Measurements from ENCODE around the gene SZT2. TPM values are rescaled to one million over a fixed set of nuclear protein-coding genes. Genes with fewer than 3 reads are reported as not detected.
A peak's percentile ranks its signal among the peaks of the same experiment; 100 is the strongest.

SZT2 gene
- total and polyA plus RNA-seq, 7 donors, result 5.9 to 24.7 (median 17.9) TPM

GRCh38 chr1:43442756-43443155 lies 53.1 kb downstream of the SZT2 start:
- no peak overlapping the region for H3K27ac ChIP-seq
- no peak overlapping the region for H3K4me3 ChIP-seq
- WGBS, 3 donors, result 87 to 96% (median 87%) methylated on average over 12 of the region's 12 CpGs
- no peaks in the 10 kb centered on the region for H3K9me3 ChIP-seq
- H3K27me3 ChIP-seq (ENCODE audit: insufficient read depth in 3 of 3, low read length in 2 of 3), result no peaks in the 10 kb centered on the region
- ATAC-seq, result no peak
- TF ChIP-seq, protein P1, sequence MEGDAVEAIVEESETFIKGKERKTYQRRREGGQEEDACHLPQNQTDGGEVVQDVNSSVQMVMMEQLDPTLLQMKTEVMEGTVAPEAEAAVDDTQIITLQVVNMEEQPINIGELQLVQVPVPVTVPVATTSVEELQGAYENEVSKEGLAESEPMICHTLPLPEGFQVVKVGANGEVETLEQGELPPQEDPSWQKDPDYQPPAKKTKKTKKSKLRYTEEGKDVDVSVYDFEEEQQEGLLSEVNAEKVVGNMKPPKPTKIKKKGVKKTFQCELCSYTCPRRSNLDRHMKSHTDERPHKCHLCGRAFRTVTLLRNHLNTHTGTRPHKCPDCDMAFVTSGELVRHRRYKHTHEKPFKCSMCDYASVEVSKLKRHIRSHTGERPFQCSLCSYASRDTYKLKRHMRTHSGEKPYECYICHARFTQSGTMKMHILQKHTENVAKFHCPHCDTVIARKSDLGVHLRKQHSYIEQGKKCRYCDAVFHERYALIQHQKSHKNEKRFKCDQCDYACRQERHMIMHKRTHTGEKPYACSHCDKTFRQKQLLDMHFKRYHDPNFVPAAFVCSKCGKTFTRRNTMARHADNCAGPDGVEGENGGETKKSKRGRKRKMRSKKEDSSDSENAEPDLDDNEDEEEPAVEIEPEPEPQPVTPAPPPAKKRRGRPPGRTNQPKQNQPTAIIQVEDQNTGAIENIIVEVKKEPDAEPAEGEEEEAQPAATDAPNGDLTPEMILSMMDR (IDR thresholded peaks at IDR 0.05), result no peak
- H3K4me1 ChIP-seq, result no peaks in the 10 kb centered on the region
- peak in 1 of 2 donors; percentile 24 for DNase-seq
- peaks cover 13 to 100% of the 10 kb centered on the region in 2 donors for H3K36me3 ChIP-seq (ENCODE audit: insufficient read depth in 1 of 2, low read depth in 1 of 2)
- intact Hi-C loops (cut with DNase I), result no loop called here

GRCh38 chr1:43443197-43443946 lies 53.7 kb downstream of the SZT2 start:
- DNase-seq, result peak in 1 of 2 donors; percentile 44
- Histone ChIP-seq H3K27ac (no peak overlapping the region), H3K9me3 (no peaks in the 10 kb centered on the region), H3K4me1 (no peaks in the 10 kb centered on the region), H3K27me3 (ENCODE audit: insufficient read depth in 3 of 3, low read length in 2 of 3) (no peaks in the 10 kb centered on the region), H3K36me3 (ENCODE audit: insufficient read depth in 1 of 2, low read depth in 1 of 2) (peaks cover 13 to 100% of the 10 kb centered on the region in 2 donors), H3K4me3 (no peak overlapping the region)
- TF ChIP-seq, protein P1 (IDR thresholded peaks at IDR 0.05), result no peak
- intact Hi-C loops (cut with DNase I), result no loop called here
- WGBS, 3 donors, result 93 to 95% (median 94%) methylated on average over 16 of the region's 16 CpGs
- no peak for ATAC-seq

- TF ChIP-seq, protein P1 (IDR thresholded peaks at IDR 0.05), result no peak
- no peak overlapping the region for H3K27ac ChIP-seq
- no peaks in the 10 kb centered on the region for H3K9me3 ChIP-seq
- ATAC-seq, result no peak
- no peak for DNase-seq
- 93 to 94% (median 94%) methylated on average over 13 of the region's 13 CpGs for WGBS, 3 donors
- H3K4me3 ChIP-seq, result no peak overlapping the region
- intact Hi-C loops (cut with DNase I), result no loop called here
- peaks cover 11 to 100% of the 10 kb centered on the region in 2 donors for H3K36me3 ChIP-seq (ENCODE audit: insufficient read depth in 1 of 2, low read depth in 1 of 2)
- no peaks in the 10 kb centered on the region for H3K27me3 ChIP-seq (ENCODE audit: insufficient read depth in 3 of 3, low read length in 2 of 3)
- no peaks in the 10 kb centered on the region for H3K4me1 ChIP-seq
Observed at GRCh38 chr1:43444151-43444828, 54.6 kb downstream of the SZT2 start.

DNA sequence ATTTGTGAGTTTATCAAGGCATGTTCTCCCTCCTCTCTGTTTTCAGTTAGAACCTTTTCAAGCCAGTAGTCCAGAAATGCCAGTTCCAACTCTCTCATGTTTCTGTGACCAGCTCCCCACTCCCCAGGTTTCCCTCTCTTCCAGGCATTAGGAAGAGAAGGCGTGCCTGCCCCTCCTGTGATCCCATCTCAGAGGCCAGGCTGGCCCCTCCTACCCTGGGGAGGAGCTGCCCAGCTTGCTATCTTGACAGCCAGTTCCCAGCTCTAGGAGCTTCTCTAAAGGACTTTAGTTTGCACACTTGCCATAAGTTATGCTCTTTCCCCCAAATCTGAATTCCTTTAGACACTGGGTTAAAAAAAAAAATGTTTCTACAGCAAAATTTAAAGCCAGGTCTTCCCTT lies 55.1 kb downstream of the SZT2 start:
- TF ChIP-seq, protein P1 (IDR thresholded peaks at IDR 0.05), result no peak
- Histone ChIP-seq H3K4me1 (no peaks in the 10 kb centered on the region), H3K36me3 (ENCODE audit: insufficient read depth in 1 of 2, low read depth in 1 of 2) (peaks cover 11 to 100% of the 10 kb centered on the region in 2 donors), H3K4me3 (no peak overlapping the region), H3K9me3 (no peaks in the 10 kb centered on the region), H3K27ac (no peak overlapping the region), H3K27me3 (ENCODE audit: insufficient read depth in 3 of 3, low read length in 2 of 3) (no peaks in the 10 kb centered on the region)
- WGBS, 3 donors, result 82 to 87% (median 84%) methylated on average over 1 of the region's 1 CpG
- DNase-seq, result peak in 1 of 2 donors; percentile 39
- ATAC-seq, result no peak
- intact Hi-C loops (cut with DNase I), result no loop called here
